ENCODE results near the gene PROM1. TPM values are rescaled to one million over a fixed set of nuclear protein-coding genes. Genes with fewer than 3 reads are reported as not detected.

The PROM1 gene
- total RNA-seq, 1 donor from 2014 or later, result 7.2 TPM

- intact Hi-C loops (cut with DNase I), result no loop called here
Measured at GRCh38 chr4:15942283-15942682, 141.5 kb downstream of the PROM1 start.

GRCh38 chr4:15938640-15939039, 145.2 kb downstream of the PROM1 start, which contains the start of gene FGFBP1:
Gene FGFBP1, minus strand, starts transcription at chr4:15938740. Its CDS starts 2,108 bp downstream, at chr4:15936632.
- no peaks in the 10 kb centered on the region for H3K27me3 ChIP-seq
- H3K4me1 ChIP-seq, result no peaks in the 10 kb centered on the region
- H3K9me3 ChIP-seq, result no peaks in the 10 kb centered on the region
- intact Hi-C loops (cut with DNase I), result no loop called here
- DNase-seq (ENCODE audit: low spot score in 2 of 2), result no peak
- TF ChIP-seq CTCF (IDR thresholded peaks at IDR 0.05), result no peak
- no peaks in the 10 kb centered on the region for H3K36me3 ChIP-seq
- no peak within 1 kb of the TSS for H3K4me3 ChIP-seq
- H3K27ac ChIP-seq, result no peak within 1 kb of the TSS

More at GRCh38 chr4:15942283-15942682, 141.5 kb downstream of the PROM1 start:
- Histone ChIP-seq H3K36me3 (no peaks in the 10 kb centered on the region), H3K4me3 (no peak overlapping the region), H3K27ac (no peak overlapping the region), H3K9me3 (no peaks in the 10 kb centered on the region), H3K4me1 (no peaks in the 10 kb centered on the region), H3K27me3 (no peaks in the 10 kb centered on the region)
- no peak for DNase-seq (ENCODE audit: low spot score in 2 of 2)
- no peak for TF ChIP-seq CTCF (IDR thresholded peaks at IDR 0.05)

GRCh38 chr4:15938182-15938581, 145.6 kb downstream of the PROM1 start:
- intact Hi-C loops (cut with DNase I), result no loop called here
- no peaks in the 10 kb centered on the region for H3K27me3 ChIP-seq
- DNase-seq (ENCODE audit: low spot score in 2 of 2), result no peak
- H3K36me3 ChIP-seq, result no peaks in the 10 kb centered on the region
- no peaks in the 10 kb centered on the region for H3K9me3 ChIP-seq
- H3K27ac ChIP-seq, result no peak overlapping the region
- no peak overlapping the region for H3K4me3 ChIP-seq
- no peak for TF ChIP-seq CTCF (IDR thresholded peaks at IDR 0.05)
- no peaks in the 10 kb centered on the region for H3K4me1 ChIP-seq

DNA sequence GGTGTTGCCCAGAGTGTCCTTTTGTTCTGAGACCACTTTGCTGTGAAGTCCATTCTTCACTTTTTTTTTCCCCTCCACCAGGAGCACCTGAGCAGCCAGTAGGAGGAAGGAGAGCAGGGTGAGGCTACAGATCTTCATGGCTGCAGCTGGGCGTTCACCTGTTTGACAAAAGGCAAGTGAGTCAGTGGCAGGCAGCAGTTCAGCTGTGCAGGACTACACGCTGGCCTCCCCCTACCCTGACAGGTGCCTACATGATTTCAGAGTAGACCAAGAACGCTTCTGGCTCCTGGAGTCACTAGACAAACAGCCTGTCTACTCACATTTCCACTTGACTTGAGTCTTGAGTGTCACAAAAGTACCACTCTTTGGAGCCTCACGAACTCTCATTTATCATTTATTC, 147.3 kb downstream of the PROM1 start:
- intact Hi-C loops (cut with DNase I), result no loop called here
- H3K4me3 ChIP-seq, result no peak overlapping the region
- no peak overlapping the region for H3K27ac ChIP-seq
- H3K27me3 ChIP-seq, result no peaks in the 10 kb centered on the region
- H3K36me3 ChIP-seq, result no peaks in the 10 kb centered on the region
- H3K4me1 ChIP-seq, result no peaks in the 10 kb centered on the region
- H3K9me3 ChIP-seq, result no peaks in the 10 kb centered on the region
- DNase-seq (ENCODE audit: low spot score in 2 of 2), result no peak
- TF ChIP-seq CTCF (IDR thresholded peaks at IDR 0.05), result no peak

GRCh38 chr4:15935504-15936402, 148.1 kb downstream of the PROM1 start:
- DNase-seq (ENCODE audit: low spot score in 2 of 2), result no peak
- Histone ChIP-seq H3K4me3 (peak overlapping the region in 1 of 2 donors; percentile 33), H3K9me3 (no peaks in the 10 kb centered on the region), H3K27ac (no peak overlapping the region), H3K27me3 (no peaks in the 10 kb centered on the region), H3K36me3 (no peaks in the 10 kb centered on the region), H3K4me1 (no peaks in the 10 kb centered on the region)
- TF ChIP-seq CTCF (IDR thresholded peaks at IDR 0.05), result no peak
- intact Hi-C loops (cut with DNase I), result no loop called here

All from ascending aorta (tissue), 2 donors.